Keratinocyte (primary cell): ENCODE results near the gene LHPP. TPM values are rescaled to one million over a fixed set of nuclear protein-coding genes. Genes with fewer than 3 reads are reported as not detected.

ENCODE experiments used
- DNase-seq: peaks from one replicate; pipeline ENCODE4 v3.0.0-alpha.2; 2011; ENCODE audit warnings: low read depth, missing footprints, low spot score
- FAIRE-seq: peaks from 2 replicates; lab custom pipeline; 2011; peaks lifted over from hg19 to GRCh38; lab: Jason Lieb, UNC
- H2AFZ ChIP-seq: 2 replicates; pipeline ENCODE4 v1.6.0; 2012; ENCODE audit warnings: low read length, control low read depth, inconsistent platforms; ENCODE audit not compliant: control insufficient read depth
- H3K27ac ChIP-seq: 2 replicates; pipeline ENCODE4 v1.5.1; 2011; ENCODE audit warnings: low read length; ENCODE audit not compliant: control insufficient read depth, insufficient read depth
- H3K27me3 ChIP-seq: 3 replicates; pipeline ENCODE4 v1.6.0; 2011; ENCODE audit warnings: low read length; ENCODE audit not compliant: control insufficient read depth, insufficient read depth; ENCODE audit errors: extremely low read depth
- H3K36me3 ChIP-seq, 2 experiments: 2 replicates in 1 of 2; 3 replicates in 1 of 2; pipeline ENCODE4 v1.5.1; 2011; ENCODE audit warnings: low read length in 2 of 2, mild to moderate bottlenecking in 1 of 2; ENCODE audit not compliant: control insufficient read depth in 2 of 2, insufficient read depth in 2 of 2; ENCODE audit errors: extremely low read depth in 1 of 2
- H3K4me1 ChIP-seq: 3 replicates; pipeline ENCODE4 v1.5.1; 2011; ENCODE audit warnings: low read length; ENCODE audit not compliant: control insufficient read depth, insufficient read depth; ENCODE audit errors: extremely low read depth
- H3K4me2 ChIP-seq: 3 replicates; pipeline ENCODE4 v1.6.0; 2011; ENCODE audit warnings: low read depth, low read length; ENCODE audit not compliant: control insufficient read depth, insufficient read depth; ENCODE audit errors: extremely low read depth
- H3K4me3 ChIP-seq, 3 experiments: fragments of 200-600 bp in 1 of 3; sonication (generic) in 1 of 3; 2 replicates in 2 of 3; 3 replicates in 1 of 3; pipeline ENCODE4 v1.5.1; 2011 to 2016; ENCODE audit warnings: low read length in 3 of 3, mild to moderate bottlenecking in 3 of 3, control low read depth in 2 of 3, inconsistent platforms in 1 of 3, low read depth in 1 of 3, mixed read lengths in 1 of 3, mixed run types in 1 of 3, moderate library complexity in 1 of 3; ENCODE audit not compliant: control insufficient read depth in 2 of 3, insufficient read depth in 2 of 3; ENCODE audit errors: extremely low read depth in 1 of 3
- H3K79me2 ChIP-seq: 2 replicates; pipeline ENCODE4 v1.6.0; 2012; ENCODE audit warnings: low read length; ENCODE audit not compliant: control insufficient read depth, insufficient read depth
- H3K9ac ChIP-seq: 3 replicates; pipeline ENCODE4 v1.6.0; 2011; ENCODE audit warnings: low read length; ENCODE audit not compliant: control insufficient read depth, insufficient read depth; ENCODE audit errors: extremely low read depth
- H3K9me1 ChIP-seq: 3 replicates; pipeline ENCODE4 v1.6.0; 2011; ENCODE audit warnings: low read length; ENCODE audit not compliant: control insufficient read depth, insufficient read depth; ENCODE audit errors: extremely low read depth
- H3K9me3 ChIP-seq: 2 replicates; pipeline ENCODE4 v1.5.1; 2012; ENCODE audit warnings: low read depth, low read length; ENCODE audit not compliant: control insufficient read depth
- H4K20me1 ChIP-seq: 3 replicates; pipeline ENCODE4 v1.6.0; 2011; ENCODE audit warnings: low read length; ENCODE audit not compliant: control insufficient read depth, insufficient read depth; ENCODE audit errors: extremely low read depth
- CTCF ChIP-seq, 3 experiments: IDR thresholded peaks in 1 of 3; conservative IDR thresholded peaks in 1 of 3; optimal IDR thresholded peaks in 1 of 3; 2 replicates in 2 of 3; 3 replicates in 1 of 3; pipeline versions ENCODE3 to v1.5.1; 2011; ENCODE audit warnings: low read length in 3 of 3, mild to moderate bottlenecking in 3 of 3, moderate library complexity in 2 of 3, control low read depth in 1 of 3, inconsistent platforms in 1 of 3; ENCODE audit not compliant: insufficient read depth in 2 of 3; ENCODE audit errors: extremely low read depth in 1 of 3
- EZH2 ChIP-seq: IDR thresholded peaks from one replicate; pipeline ENCODE4 v1.6.1; 2012; ENCODE audit warnings: inconsistent platforms, mild to moderate bottlenecking, low read length, moderate library complexity
- dilution Hi-C: fragments of 300-500 bp; cut with MboI; formaldehyde crosslinking; loops from one replicate; pipeline ENCODE4 v1.7.0; 2020; ENCODE audit warnings: low sequenced_read_pairs; ENCODE audit not compliant: extremely low pct_ligation_motif_present
- polyA plus RNA-seq, 5 experiments: library from polyadenylated mRNA; depleted of rRNA in 3 of 5; stranded (reverse) in 3 of 5; stranded (forward) in 1 of 5; unstranded in 1 of 5; fragments of >200 nt; gene quantifications; 1 replicate in 1 of 5; 2 replicates in 3 of 5; 3 replicates in 1 of 5; pipeline versions ENCODE4 v1.2.1 to v1.2.3, GENCODE V29; 2011 to 2012; ENCODE audit warnings: missing spikeins in 2 of 5, low read depth in 1 of 5, low replicate concordance in 1 of 5

Gene LHPP
- polyA plus RNA-seq, 1 donor (not counting 4 experiments of a cell fraction or from before 2014, with no cell fraction given) = 13.1 TPM

GRCh38 chr10:124628676-124629021 lies 167.0 kb downstream of the LHPP start:
- dilution Hi-C loops = no loop called here
- TF ChIP-seq CTCF (optimal IDR thresholded peaks at IDR 0.05 in 1 of 3, IDR thresholded peaks at IDR 0.05 in 1 of 3, conservative IDR thresholded peaks at IDR 0.05 in 1 of 3; ENCODE audit: extremely low read depth in 1 of 3, insufficient read depth in 2 of 3, low read length in 3 of 3) (no peak), EZH2 (no peak)
- Histone ChIP-seq H2AFZ (no peak overlapping the region), H4K20me1 (peaks cover 14% of the 10 kb centered on the region), H3K36me3 (no peaks in the 10 kb centered on the region), H3K79me2 (peaks cover 7% of the 10 kb centered on the region), H3K27ac (no peak overlapping the region), H3K27me3 (no peaks in the 10 kb centered on the region), H3K9me1 (peaks cover 2% of the 10 kb centered on the region), H3K4me1 (peaks cover 49% of the 10 kb centered on the region), H3K4me2 (no peak overlapping the region), H3K9ac (no peak overlapping the region), H3K9me3 (no peaks in the 10 kb centered on the region), H3K4me3 (no peak overlapping the region)
- no peak for FAIRE-seq
- no peak for DNase-seq

GRCh38 chr10:124629415-124629814 lies 167.8 kb downstream of the LHPP start:
- peaks cover 7% of the 10 kb centered on the region for H3K79me2 ChIP-seq
- H3K27ac ChIP-seq = no peak overlapping the region
- H3K9me1 ChIP-seq = peaks cover 2% of the 10 kb centered on the region
- no peak overlapping the region for H3K4me2 ChIP-seq
- H3K36me3 ChIP-seq = no peaks in the 10 kb centered on the region
- dilution Hi-C loops = no loop called here
- H3K9ac ChIP-seq = no peak overlapping the region
- H3K9me3 ChIP-seq = no peaks in the 10 kb centered on the region
- no peaks in the 10 kb centered on the region for H3K27me3 ChIP-seq
- no peak overlapping the region for H2AFZ ChIP-seq
- H3K4me1 ChIP-seq = peaks cover 47% of the 10 kb centered on the region
- FAIRE-seq (no peak), DNase-seq (no peak)
- H4K20me1 ChIP-seq = peaks cover 14% of the 10 kb centered on the region
- TF ChIP-seq EZH2 = no peak
- TF ChIP-seq CTCF (optimal IDR thresholded peaks at IDR 0.05 in 1 of 3, IDR thresholded peaks at IDR 0.05 in 1 of 3, conservative IDR thresholded peaks at IDR 0.05 in 1 of 3; ENCODE audit: extremely low read depth in 1 of 3, insufficient read depth in 2 of 3, low read length in 3 of 3) = no peak
- H3K4me3 ChIP-seq = no peak overlapping the region
